ENCODE results near the gene VPS37C. TPM values are rescaled to one million over a fixed set of nuclear protein-coding genes. Genes with fewer than 3 reads are reported as not detected.
"Not testable (repeated sequence)": the region's sequence is repeated elsewhere in the genome, so short reads cannot be mapped to it uniquely, and the experiment has no call there.

Gene VPS37C
- polyA plus RNA-seq (ENCODE audit: insufficient read length in 10 of 10): 10 to 100 TPM; 13.3 to 17.7 (median 16.4) TPM
- long read RNA-seq, donor 1, transcript VPS37C-201 (5 exons, 2,865 nt): major isoform, 8 of 10 reads
- long read RNA-seq, donor 1, partial matches to known transcripts: 0 of 10 reads
- long read RNA-seq, donor 1, other reads (novel, unspliced or antisense): 0 of 10 reads
- long read RNA-seq, donor 2, partial matches to known transcripts: 0 of 5 reads
- long read RNA-seq, donor 2, other reads (novel, unspliced or antisense): 0 of 5 reads
- long read RNA-seq, donor 3: 0 reads
- long read RNA-seq, donor 4, transcript VPS37C-201 (5 exons, 2,865 nt): major isoform, 5 of 5 reads
- long read RNA-seq, donor 4, partial matches to known transcripts: 0 of 5 reads
- long read RNA-seq, donor 4, other reads (novel, unspliced or antisense): 0 of 5 reads
- long read RNA-seq, donor 5, transcript VPS37C-201 (5 exons, 2,865 nt): major isoform, 8 of 8 reads
- long read RNA-seq, donor 5, partial matches to known transcripts: 0 of 8 reads
- long read RNA-seq, donor 5, other reads (novel, unspliced or antisense): 0 of 8 reads
- long read RNA-seq, donor 6, transcript VPS37C-201 (5 exons, 2,865 nt): major isoform, 7 of 7 reads
- long read RNA-seq, donor 6, partial matches to known transcripts: 0 of 7 reads
- long read RNA-seq, donor 6, other reads (novel, unspliced or antisense): 0 of 7 reads
- long read RNA-seq, donor 7, transcript VPS37C-201 (5 exons, 2,865 nt): major isoform, 7 of 7 reads
- long read RNA-seq, donor 7, partial matches to known transcripts: 0 of 7 reads
- long read RNA-seq, donor 7, other reads (novel, unspliced or antisense): 0 of 7 reads
- long read RNA-seq, donor 8, transcript VPS37C-201 (5 exons, 2,865 nt): major isoform, 6 of 7 reads
- long read RNA-seq, donor 8, partial matches to known transcripts: 0 of 7 reads
- long read RNA-seq, donor 8, other reads (novel, unspliced or antisense): 0 of 7 reads
- long read RNA-seq, donor 9, partial matches to known transcripts: 0 of 1 reads
- long read RNA-seq, donor 9, other reads (novel, unspliced or antisense): 0 of 1 reads

DNA sequence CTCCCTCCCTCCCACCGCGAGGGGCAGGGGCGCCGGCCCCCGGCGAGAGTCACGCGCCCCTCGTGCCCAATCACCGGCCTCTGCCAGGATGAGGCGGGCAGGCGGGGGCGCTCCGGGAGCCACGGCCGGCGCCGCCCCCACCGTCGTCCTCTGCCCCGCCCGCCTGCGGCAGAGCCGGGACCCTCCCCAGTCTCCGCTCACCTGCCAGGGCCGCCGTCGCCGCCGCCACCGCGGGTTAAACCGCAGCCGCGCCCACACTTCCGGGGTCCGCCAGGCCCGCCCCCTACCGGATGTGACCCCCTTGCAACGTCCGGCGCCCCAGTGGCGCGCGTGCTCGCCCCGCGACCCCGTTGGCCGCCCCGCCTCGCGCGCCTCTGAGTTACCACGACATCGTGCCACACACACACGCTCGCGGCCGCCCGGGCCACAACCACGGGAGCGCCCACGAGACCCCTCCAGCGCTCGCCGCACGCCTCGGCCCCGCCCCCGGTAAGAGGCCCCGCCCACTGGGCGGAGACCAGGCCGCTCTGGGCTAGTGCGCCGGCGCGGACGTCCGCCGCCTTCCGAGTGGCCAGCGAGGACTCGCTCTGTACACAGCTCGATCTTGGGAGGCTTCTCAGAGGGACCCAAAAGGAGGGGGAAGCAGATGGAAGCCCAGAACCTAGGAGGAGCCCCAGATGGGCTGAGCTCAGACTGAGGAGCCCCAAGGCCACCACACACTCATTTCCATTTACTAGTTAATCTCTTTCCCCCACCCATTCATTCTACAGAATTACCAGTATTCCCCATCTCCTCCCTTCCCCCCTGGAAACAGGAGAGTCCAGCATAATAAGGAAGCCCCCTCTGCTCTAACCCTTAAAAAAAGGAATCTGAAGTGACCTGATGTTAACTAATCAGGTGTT is at the start of gene VPS37C:
TSS of gene VPS37C (minus strand) at position 237 of the 902 bp plus-strand sequence. CDS start 22,597 bp downstream, outside the sequence.
- DNase-seq: peak; percentile 89 to 98 (median 94)

DNA sequence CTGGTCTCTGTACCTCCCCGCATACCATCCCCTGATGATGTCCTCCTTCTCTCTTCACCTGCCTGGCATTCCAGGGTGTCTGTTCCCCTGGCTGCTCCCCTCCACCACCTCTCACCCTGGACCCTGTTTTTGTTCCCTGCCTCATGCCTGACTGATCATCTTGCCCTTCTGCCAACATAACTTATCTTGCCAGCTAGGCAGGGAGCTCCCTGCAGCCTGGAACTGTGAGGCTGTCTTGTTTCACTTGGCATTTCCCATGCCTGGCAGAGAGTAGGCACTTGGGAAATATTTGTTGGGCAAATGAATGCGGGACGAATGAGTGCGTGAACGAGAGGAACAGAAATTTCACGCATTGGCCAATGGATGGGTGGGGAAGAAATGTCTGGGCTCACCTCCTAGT is 49.4 kb upstream of the VPS37C start:
- DNase-seq: not testable (repeated sequence)

DNA sequence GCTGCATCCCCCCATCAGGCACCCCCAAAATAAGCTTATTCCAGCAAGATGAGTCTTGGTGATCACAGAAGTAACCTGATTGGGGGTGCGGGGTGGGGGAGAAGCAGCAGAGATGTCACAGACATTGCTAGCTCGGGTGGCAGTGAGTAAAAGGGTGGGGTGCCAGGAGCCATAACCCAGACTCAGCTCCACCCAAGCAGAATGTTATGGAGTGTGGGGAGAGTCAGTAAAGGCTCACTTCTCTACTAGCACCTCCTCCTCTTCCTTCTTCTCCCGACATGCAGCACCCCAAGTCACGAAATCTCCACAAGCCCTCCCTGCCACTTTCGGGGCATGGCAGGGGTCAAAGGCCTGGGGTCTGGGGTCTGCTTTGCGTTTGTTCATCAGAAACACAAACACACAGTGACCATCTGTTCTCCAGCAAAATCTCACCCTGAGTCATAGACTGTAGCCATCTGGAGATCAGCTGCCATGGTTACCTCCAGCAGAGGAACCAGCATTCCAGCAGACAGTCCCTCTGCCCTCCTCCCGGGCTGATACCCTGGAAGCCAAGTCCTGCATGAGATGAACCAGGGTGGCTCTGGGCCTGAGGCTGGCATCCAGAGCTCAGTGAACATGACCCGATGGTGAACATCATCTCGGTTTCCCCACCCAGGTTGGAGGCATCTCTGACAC is 46.5 kb upstream of the VPS37C start:
- not testable (repeated sequence) for DNase-seq

DNA sequence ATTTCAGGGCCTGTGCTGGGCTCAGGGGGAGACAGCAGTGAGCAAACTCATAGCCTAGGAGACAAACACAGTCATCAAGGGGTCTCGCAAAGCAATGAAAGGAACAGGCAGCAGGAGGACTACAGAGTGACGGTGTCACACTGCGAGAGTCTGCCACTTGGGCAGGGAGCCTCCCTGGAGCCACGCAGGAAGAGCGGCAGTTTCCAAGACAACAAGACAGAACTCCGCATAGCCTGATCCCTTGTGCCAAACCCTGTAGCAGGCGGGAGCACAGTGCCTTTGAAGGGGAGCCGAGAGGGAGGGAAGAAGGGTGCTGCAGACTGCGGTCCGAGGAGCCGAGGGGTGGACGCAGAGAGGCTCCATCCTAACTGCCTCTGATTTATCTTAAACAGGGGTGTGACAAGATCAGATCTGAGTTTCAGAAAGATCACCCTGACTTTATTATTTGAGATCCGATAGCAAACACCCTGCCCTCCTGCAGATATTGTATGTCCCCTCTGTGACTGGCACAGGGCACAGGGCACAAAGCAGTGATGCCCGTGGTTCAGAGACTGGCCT is 43.4 kb upstream of the VPS37C start:
- not testable (repeated sequence) for DNase-seq

DNA sequence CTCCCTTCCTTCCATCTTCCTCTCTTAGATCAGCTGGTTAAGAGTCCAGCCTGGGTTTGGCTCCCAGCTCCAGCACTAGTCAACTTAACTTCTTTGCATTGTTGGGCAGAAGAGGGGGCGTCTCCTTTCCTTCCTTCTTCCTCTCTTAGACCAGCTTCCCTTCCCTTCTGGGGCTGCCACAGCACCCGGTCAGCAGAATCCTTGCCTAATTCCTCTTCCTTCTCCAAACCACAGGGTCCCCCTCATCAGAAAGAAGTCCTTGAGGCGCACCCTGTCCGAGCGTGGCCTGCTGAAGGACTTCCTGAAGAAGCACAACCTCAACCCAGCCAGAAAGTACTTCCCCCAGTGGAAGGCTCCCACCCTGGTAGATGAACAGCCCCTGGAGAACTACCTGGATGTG is 42.6 kb upstream of the VPS37C start:
- DNase-seq: not testable (repeated sequence)

DNA sequence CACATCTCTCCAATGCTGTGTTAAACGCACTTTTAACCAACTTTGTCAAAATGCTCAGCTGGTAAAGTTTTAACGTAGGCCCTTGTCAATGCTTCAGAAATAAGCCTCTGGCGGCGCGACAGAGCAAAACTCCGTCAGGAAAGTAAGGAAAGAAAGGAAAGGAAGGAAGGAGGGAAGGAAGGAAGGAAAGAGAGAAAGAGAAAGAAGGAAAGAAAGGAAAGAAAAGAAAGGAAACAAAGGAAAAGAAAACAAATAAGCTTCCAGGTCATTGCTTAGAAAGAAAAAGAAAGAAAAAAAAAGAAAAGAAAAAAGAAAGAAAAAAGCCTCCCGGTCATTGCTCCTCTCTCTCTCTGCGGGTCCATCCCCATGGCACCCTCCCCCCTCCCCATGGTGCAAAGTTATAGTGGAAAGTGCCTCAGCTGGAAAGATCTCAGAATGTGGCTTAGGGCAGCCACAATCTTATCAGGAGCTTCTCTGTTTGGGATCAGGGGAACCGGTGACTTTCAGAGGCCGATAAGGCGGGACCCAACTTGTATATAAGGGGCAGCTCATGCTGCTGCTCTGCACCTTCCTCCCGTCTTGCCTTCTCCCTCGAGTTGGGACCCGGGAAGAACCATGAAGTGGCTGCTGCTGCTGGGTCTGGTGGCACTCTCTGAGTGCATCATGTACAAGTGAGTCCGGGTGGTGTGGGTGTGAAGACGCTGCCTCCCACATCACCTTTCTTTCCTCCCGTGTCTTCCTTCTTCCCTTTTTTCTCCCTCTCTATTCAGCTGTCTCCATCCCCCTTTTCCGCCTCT is 41.9 kb upstream of the VPS37C start, which contains the start of gene PGA3:
TSS of gene PGA3 (plus strand) at position 566 of the 797 bp plus-strand sequence. CDS start at position 616, 50 bp downstream.
- not testable (repeated sequence) for DNase-seq

DNA sequence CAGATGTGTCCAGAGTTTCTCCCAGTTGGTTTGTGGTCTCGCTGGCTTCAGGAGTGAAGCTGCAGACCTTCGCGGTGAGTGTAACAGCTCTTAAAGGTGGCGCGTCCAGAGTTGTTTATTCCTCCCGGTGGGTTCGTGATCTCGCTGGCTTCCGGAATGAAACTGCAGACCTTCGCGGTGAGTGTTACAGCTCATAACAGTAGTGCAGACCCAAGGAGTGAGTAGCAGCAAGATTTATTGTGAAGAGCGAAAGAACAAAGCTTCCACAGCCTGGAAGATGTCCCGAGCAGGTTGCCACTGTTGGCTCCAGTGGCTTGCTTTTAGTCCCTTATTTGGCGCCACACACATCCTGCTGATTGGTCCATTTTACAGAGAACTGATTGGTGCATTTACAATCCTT is 40.2 kb upstream of the VPS37C start:
- DNase-seq: no peak

DNA sequence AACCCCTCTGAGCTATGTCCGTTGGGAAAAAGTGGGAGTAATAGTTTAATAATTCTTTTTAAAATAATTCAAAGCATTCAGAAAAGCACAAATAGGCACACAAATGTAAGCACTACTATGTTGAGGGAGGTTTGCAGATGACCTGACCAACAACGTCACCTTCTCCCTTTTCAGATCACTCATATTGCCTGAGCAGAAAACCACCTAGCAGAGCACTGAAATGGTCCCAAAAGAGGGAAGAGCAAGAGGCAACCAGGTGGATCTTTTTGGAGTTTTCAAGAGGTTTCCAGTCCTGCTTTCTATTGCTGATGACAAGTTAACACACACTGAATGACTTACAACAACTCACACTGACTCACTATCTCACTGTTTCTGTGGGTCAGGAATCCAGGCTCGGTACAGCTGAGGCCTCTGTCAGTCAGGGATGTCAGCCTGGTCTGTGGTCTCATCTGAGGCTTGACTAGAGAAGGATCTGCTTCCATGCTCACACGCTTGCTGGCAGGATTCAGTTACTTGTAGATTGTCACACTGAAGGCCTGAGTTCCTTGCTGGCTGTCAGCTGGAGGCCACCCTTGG is 37.8 kb upstream of the VPS37C start:
- DNase-seq: no peak

DNA sequence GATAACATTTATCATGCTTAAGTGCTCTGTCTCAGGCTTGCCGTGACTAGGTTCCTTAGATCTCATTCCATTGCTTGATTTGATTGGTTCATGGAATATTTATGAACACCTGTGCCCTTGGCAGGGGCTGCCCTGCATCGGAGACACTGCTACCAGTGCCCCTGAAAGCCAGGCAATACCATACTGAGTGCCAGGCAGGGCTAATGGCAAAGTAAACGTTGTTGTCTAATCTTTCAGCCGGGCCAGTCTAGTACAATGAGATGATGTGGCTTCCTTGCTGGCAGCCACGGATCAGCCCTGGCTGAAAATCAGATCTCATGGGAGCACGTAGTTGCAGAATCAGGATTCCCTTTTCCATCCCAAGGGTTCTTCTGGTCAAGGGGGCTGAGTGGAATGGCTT is 37.1 kb upstream of the VPS37C start:
- DNase-seq: no peak

DNA sequence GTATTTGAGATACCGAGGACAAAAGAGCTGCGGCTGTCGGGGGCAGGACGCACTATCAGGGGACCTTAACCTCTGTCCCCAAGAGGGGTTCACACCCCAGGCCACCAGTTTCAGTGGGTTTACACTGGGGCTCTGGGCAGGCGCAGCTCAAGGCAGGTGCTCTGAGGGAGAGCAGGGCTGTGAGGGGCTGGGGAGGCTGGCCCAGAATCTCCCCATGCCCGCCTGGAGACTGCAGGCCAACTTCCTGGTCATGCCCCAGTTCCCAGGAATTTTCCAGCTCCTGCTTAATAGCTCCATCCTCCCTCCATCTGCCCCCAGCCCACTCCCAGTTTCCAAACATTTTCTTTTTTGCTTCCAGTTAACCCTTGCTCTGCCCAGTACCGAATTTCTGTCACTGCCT is 34.5 kb upstream of the VPS37C start:
- no peak for DNase-seq

DNA sequence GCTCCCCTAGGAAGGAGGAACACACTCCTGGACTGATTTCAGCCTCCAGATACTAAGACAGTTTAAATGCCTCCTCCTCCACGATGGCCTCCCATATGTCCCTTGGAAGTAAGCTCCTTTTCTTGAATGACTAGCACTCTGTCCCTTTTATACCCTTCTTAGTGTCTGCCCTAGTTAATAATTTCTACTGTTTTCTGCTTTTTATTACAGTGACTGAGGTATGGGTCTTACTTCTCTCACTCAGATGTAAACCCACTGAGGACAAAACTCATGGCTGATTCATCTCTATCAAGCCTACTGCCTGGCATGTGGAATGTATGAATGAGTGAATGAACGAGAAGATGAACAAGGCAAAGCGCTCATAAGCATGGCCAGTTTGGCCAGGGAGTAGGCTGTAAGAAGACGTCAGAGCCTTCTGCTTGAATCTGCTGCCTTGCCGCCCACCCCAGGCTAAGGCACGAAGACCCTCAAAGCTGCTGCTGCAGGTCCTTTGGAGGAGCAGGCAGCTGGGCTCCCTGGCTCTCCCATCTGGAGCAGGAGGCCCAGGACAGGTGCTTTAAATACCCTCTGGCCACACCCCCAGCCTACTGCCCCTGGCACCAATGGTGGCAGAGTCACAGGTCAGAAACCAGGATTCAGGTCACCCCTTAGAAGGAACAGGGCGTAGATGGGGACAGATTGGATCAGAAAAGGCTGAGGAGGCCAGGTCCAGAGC is 33.9 kb upstream of the VPS37C start:
- no peak for DNase-seq

DNA sequence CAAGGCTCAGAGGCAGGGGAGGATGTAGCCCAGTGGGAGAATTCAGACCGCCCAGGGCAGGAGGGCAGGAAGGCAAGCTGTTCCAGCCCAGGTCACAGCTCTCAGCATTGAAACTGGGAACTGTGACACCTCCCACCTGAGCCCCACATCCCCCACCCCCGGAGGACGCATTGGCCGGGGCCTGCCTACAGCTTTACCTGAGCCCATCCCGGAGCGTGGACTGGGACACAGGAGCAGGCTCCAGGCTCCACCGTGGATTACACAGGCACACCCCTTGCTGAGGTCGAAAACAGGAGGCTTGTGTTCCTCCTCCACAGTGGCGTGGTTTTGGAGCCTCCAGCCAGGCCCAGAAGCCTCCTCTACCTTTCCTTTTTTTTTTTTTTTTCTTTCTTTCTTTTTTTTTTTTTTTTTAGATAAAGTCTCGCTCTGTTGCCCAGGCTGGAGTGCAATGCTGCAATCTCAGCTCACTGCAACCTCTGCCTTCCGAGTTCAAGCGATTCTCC is 33.0 kb upstream of the VPS37C start:
- no peak for DNase-seq

DNA sequence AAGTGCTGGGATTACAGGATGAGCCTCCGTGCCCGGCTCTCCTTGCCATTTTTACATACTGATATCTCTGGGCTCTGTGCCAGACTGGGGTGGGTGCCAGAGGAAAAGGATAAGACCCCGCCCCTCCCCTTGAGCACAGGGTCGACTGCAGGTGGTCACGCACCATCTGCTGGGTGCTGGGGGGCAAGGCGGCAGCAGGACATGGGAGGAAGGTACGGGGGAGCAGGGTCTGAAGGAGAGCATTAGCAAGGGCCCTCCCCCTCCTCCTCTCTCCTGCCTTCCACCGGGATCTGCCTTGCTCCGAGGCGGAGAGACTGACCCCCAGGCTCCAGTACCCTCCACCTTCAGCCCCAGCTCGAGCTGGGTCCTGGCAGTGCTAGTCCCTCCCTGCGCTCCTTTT is 32.4 kb upstream of the VPS37C start:
- DNase-seq: no peak

DNA sequence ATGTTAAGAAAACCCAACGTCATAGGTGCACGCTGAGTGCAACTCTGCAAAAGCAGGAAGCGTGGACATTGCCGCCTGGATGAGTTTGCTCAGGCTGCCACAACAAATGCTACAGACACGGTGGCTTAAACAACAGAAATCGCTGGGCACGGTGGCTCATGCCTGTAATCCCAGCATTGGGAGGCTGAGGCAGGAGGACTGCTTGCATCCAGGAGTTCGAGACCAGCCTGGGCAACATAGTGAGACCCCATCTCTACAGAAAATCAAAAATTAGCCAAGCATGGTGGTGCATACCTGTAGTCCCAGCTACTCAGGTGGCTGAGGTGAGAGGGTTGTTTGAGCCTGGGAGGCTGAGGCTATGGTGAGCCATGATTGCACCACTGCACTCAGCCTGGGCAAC is 28.7 kb upstream of the VPS37C start:
- no peak for DNase-seq

DNA sequence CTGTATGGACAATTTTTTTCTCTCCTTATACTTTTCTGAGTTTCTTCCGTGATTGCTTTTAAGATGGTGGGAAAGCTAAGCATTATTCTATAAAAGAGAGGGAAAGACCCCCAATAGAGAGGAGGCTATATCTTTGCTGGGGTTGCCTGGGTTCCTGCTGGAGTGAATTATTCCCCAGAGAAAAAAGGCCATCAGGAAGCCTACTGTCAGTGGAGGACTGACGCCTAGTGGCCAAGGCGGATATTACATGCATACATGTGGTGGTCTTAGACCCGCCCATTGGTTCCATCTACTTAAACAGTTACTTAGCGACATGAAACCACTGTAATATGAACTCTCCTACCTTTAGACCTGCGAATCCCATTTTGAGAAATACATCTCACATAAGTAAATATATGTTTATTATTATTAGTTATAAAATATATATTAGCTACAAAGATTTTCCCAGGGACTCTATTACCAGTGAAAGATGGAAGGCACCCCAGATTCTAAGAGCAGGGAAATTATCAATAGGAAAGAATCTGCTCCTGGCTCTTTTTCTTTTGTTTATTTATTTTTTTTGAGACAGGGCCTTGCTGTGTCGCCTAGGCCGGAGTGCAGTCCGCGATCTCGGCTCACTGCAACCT is 26.4 kb upstream of the VPS37C start:
- DNase-seq: peak; percentile 62 to 83 (median 77)

DNA sequence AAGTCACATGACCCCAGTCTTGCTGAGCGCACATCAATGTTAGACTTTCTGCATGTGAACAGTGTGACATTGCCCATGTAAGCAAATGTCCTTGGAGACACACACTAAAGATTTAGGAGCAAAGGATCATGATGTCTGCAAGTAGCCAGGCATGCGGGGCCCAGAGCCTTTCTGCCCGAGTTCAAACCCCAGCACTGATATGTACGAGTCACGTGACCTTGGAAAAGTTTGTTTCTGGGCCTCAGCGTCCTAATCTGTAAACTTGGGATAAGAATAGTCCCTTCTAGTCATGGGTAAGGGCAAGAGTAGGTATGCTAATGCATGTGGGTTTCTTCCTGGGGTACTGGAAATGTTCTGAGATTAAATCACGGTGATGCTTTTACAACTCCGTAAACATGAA is 25.3 kb upstream of the VPS37C start:
- DNase-seq: no peak

DNA sequence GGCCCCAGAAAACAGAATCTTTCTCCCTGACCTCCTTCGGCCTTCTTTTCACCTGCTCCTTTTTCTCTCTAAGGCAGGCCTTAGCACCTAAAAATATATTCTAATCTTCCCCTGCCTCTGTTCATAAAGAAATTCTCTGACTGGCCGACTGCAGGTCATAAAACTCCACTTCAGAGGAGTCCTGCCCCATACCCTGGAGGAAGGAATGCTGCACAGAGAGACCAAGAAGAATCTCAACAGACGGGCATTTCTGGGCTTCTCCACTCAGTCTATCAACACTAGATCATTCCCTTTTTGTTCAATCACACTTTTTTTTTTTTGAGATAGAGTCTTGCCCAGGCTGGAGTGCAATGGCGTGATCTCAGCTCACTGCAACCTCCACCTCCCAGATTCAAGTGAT is 22.4 kb upstream of the VPS37C start:
- DNase-seq: no peak

DNA sequence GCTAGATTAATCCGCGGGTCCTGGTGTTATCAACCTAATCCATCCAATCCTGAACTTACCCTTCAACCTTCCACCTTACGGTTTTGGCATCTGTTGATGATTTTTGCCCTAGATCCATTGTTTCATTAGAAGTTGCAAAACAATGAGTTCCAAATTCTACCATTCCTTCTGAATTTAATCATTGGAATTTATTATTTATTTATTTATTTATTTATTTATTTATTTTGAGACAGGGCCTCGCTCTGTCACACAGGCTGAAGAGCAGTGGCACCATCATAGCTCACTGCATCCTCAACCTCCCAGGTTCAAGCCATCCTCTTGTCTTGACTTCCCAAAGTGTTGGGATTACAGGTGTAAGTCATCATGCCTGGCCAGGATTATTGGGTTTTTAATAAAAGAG is 20.3 kb upstream of the VPS37C start:
- DNase-seq: no peak
